H1 (cell line): ENCODE measurements around the gene ARCN1. TPM values are rescaled to one million over a fixed set of nuclear protein-coding genes. Genes with fewer than 3 reads are reported as not detected.

ENCODE experiments used
- CBX8 ChIP-seq: fragments of 300-800, 300-1000 bp; sonication (generic); IDR thresholded peaks from 2 replicates; pipeline ENCODE4 v1.7.1; 2016; ENCODE audit warnings: low read depth, low read length, borderline replicate concordance
- CHD7 ChIP-seq: fragments of 300-600 bp; sonication (generic); IDR thresholded peaks from 2 replicates; pipeline ENCODE4 v1.7.1; 2012; ENCODE audit warnings: low read length, moderate library complexity, mild to moderate bottlenecking, inconsistent platforms; ENCODE audit not compliant: insufficient replicate concordance
- CTCF ChIP-seq, 3 experiments: IDR thresholded peaks; 1 replicate in 2 of 3; 2 replicates in 1 of 3; pipeline versions ENCODE4 v1.5.1 to v1.6.1; 2011; ENCODE audit warnings: low read length in 3 of 3, mild to moderate bottlenecking in 3 of 3, inconsistent platforms in 2 of 3, low read depth in 1 of 3, moderate library complexity in 1 of 3; ENCODE audit not compliant: insufficient read depth in 1 of 3; ENCODE audit errors: control extremely low read depth in 1 of 3
- EP300 ChIP-seq, 2 experiments: IDR thresholded peaks; 1 replicate in 1 of 2; 2 replicates in 1 of 2; pipeline ENCODE4 v1.6.1; 2011 to 2012; ENCODE audit warnings: low read depth in 2 of 2, low read length in 2 of 2, mild to moderate bottlenecking in 2 of 2, borderline replicate concordance in 1 of 2, inconsistent platforms in 1 of 2, moderate library complexity in 1 of 2
- RBBP5 ChIP-seq: IDR thresholded peaks from 2 replicates; pipeline ENCODE4 v1.7.1; 2012; ENCODE audit warnings: low read depth, mild to moderate bottlenecking, inconsistent platforms, low read length, moderate library complexity, borderline replicate concordance
- SP2 ChIP-seq: IDR thresholded peaks from 2 replicates; pipeline ENCODE4 v1.6.1; 2012; ENCODE audit warnings: mild to moderate bottlenecking, low read length, inconsistent platforms
- polyA plus RNA-seq, 7 experiments: library from polyadenylated mRNA; depleted of rRNA in 3 of 7; stranded (reverse) in 5 of 7; unstranded in 2 of 7; fragments of >200 nt in 5 of 7; fragments of 200-250 nt in 2 of 7; gene quantifications; 1 replicate in 5 of 7; 2 replicates in 1 of 7; 4 replicates in 1 of 7; pipeline versions ENCODE4 v1.2.1 to v1.2.3, GENCODE V29; 2011 to 2013; ENCODE audit warnings: missing spikeins in 2 of 7, mixed read lengths in 2 of 7
- total RNA-seq: library from RNA; stranded (reverse); fragmentation: NEBNext Ultra II Directional; extraction: Animal tissue kit (Norgen Biotek cat#: 25700); gene quantifications from 2 replicates; pipeline ENCODE4 v1.2.1, GENCODE V29; 2021

The ARCN1 gene
- total and polyA plus RNA-seq, 2 of the 8 experiments (the other 6 are each of a cell fraction or from before 2014, with no cell fraction given) = 132 to 146 TPM

- TF ChIP-seq CTCF (IDR thresholded peaks at IDR 0.05; ENCODE audit: control extremely low read depth in 1 of 3, insufficient read depth in 1 of 3, low read depth in 1 of 3, low read length in 3 of 3) = no peak
- no peak for TF ChIP-seq RBBP5
- TF ChIP-seq CBX8 = no peak
- no peak for TF ChIP-seq CHD7
- no peak for TF ChIP-seq EP300 (IDR thresholded peaks at IDR 0.05; ENCODE audit: borderline replicate concordance in 1 of 2, low read depth in 2 of 2, low read length in 2 of 2)
- no peak for TF ChIP-seq SP2
Observed at GRCh38 chr11:118602331-118602730, 30.1 kb downstream of the ARCN1 start (continued).
